ENCODE results near the gene GPR148. TPM values are rescaled to one million over a fixed set of nuclear protein-coding genes. Genes with fewer than 3 reads are reported as not detected.

GPR148 gene
- total RNA-seq, 1 donor = not detected

GRCh38 chr2:130740671-130741070 is 11.8 kb downstream of the GPR148 start:
- TF ChIP-seq CTCF (IDR thresholded peaks at IDR 0.05; ENCODE audit: insufficient read depth, low read depth, low read length) = no peak
- no peak overlapping the region for H3K4me3 ChIP-seq (ENCODE audit: low read depth, low read length)
- DNase-seq (ENCODE audit: low read depth) = no peak

- TF ChIP-seq CTCF (IDR thresholded peaks at IDR 0.05; ENCODE audit: insufficient read depth, low read depth, low read length) = no peak
- no peak for DNase-seq (ENCODE audit: low read depth)
- H3K4me3 ChIP-seq (ENCODE audit: low read depth, low read length) = no peak overlapping the region
Observed at GRCh38 chr2:130743278-130743677, 14.4 kb downstream of the GPR148 start.

- H3K4me3 ChIP-seq (ENCODE audit: low read depth, low read length) = no peak overlapping the region
- no peak for TF ChIP-seq CTCF (IDR thresholded peaks at IDR 0.05; ENCODE audit: insufficient read depth, low read depth, low read length)
- DNase-seq (ENCODE audit: low read depth) = no peak
Observed at GRCh38 chr2:130744287-130745117, 15.6 kb downstream of the GPR148 start.

- TF ChIP-seq CTCF (IDR thresholded peaks at IDR 0.05; ENCODE audit: insufficient read depth, low read depth, low read length) = no peak
- H3K4me3 ChIP-seq (ENCODE audit: low read depth, low read length) = no peak overlapping the region
Observed at GRCh38 chr2:130749078-130749477, 20.2 kb downstream of the GPR148 start.

GRCh38 chr2:130749641-130750040 is 20.8 kb downstream of the GPR148 start:
- H3K4me3 ChIP-seq (ENCODE audit: low read depth, low read length) = no peak overlapping the region
- DNase-seq (ENCODE audit: low read depth) = no peak
- no peak for TF ChIP-seq CTCF (IDR thresholded peaks at IDR 0.05; ENCODE audit: insufficient read depth, low read depth, low read length)

More at GRCh38 chr2:130749078-130749477, 20.2 kb downstream of the GPR148 start:
- no peak for DNase-seq (ENCODE audit: low read depth)

GRCh38 chr2:130754811-130755210 is 25.9 kb downstream of the GPR148 start:
- no peak overlapping the region for H3K4me3 ChIP-seq (ENCODE audit: low read depth, low read length)
- no peak for DNase-seq (ENCODE audit: low read depth)
- TF ChIP-seq CTCF (IDR thresholded peaks at IDR 0.05; ENCODE audit: insufficient read depth, low read depth, low read length) = no peak

All from fibroblast of villous mesenchyme (primary cell).